GM18499 (cell line): ENCODE data around the gene ANK3.

Source experiments
- ATAC-seq: cut with Tn5 transposase; IDR thresholded peaks from one replicate; pipeline ENCODE4 v1.9.1; 2021; ENCODE audit warnings: moderate number of reproducible peaks; ENCODE audit not compliant: insufficient read depth, unreplicated experiment

The ANK3 gene

GRCh38 chr10:60023155-60023877 lies 366.4 kb downstream of the ANK3 start:
- ATAC-seq = no peak

GRCh38 chr10:60021361-60021760 lies 368.3 kb downstream of the ANK3 start:
- ATAC-seq = no peak

- no peak for ATAC-seq
Observed at GRCh38 chr10:60016794-60017193, 372.9 kb downstream of the ANK3 start.

- ATAC-seq = no peak
Observed at GRCh38 chr10:60009710-60010383, 379.8 kb downstream of the ANK3 start.

- ATAC-seq = no peak
Observed at GRCh38 chr10:60009276-60009675, 380.4 kb downstream of the ANK3 start.

GRCh38 chr10:60008816-60009215 lies 380.9 kb downstream of the ANK3 start:
- no peak for ATAC-seq

GRCh38 chr10:60006062-60006461 lies 383.6 kb downstream of the ANK3 start:
- ATAC-seq = no peak

GRCh38 chr10:60003651-60004523 lies 385.8 kb downstream of the ANK3 start:
- no peak for ATAC-seq

- ATAC-seq = no peak
Observed at GRCh38 chr10:60000747-60001146, 388.9 kb downstream of the ANK3 start.

GRCh38 chr10:59997827-59998525 lies 391.7 kb downstream of the ANK3 start:
- ATAC-seq = no peak

GRCh38 chr10:59995862-59996261 lies 393.8 kb downstream of the ANK3 start:
- ATAC-seq = no peak

- no peak for ATAC-seq
Observed at GRCh38 chr10:59993931-59994330, 395.7 kb downstream of the ANK3 start.

- ATAC-seq = peak; percentile 87
Observed at GRCh38 chr10:59991661-59992060, 398.0 kb downstream of the ANK3 start.

GRCh38 chr10:59991117-59991516 lies 398.6 kb downstream of the ANK3 start:
- no peak for ATAC-seq

- no peak for ATAC-seq
Observed at GRCh38 chr10:59985639-59986038, 404.0 kb downstream of the ANK3 start.

GRCh38 chr10:59984415-59984814 lies 405.3 kb downstream of the ANK3 start:
- no peak for ATAC-seq

GRCh38 chr10:59980356-59980755 lies 409.3 kb downstream of the ANK3 start:
- no peak for ATAC-seq

- ATAC-seq = no peak
Observed at GRCh38 chr10:59977486-59977885, 412.2 kb downstream of the ANK3 start.

- no peak for ATAC-seq
Observed at GRCh38 chr10:59976909-59977308, 412.8 kb downstream of the ANK3 start.
